Small intestine (tissue), 7 donors: ENCODE measurements around the gene PRPS1. TPM values are rescaled to one million over a fixed set of nuclear protein-coding genes. Genes with fewer than 3 reads are reported as not detected.
A peak's percentile ranks its signal among the peaks of the same experiment; 100 is the strongest.

Source experiments
- DNase-seq, 2 donors: peaks; one replicate each; pipeline versions ENCODE4 v3.0.0 to v3.0.0-alpha.2; 2013
- FAIRE-seq: peaks from 2 replicates; lab custom pipeline; 2012; peaks lifted over from hg19 to GRCh38; lab: Jason Lieb, UNC
- H3K27ac ChIP-seq, 3 donors: one replicate each; pipeline ENCODE4 v1.5.1; 2013; ENCODE audit warnings: low read length in 2 of 3, mild to moderate bottlenecking in 2 of 3, control low read depth in 1 of 3, inconsistent platforms in 1 of 3, low read depth in 1 of 3, moderate library complexity in 1 of 3
- H3K27me3 ChIP-seq, 3 donors: one replicate each; pipeline ENCODE4 v1.6.1; 2013; ENCODE audit warnings: low read length in 3 of 3, inconsistent platforms in 1 of 3; ENCODE audit not compliant: control insufficient read depth in 3 of 3, insufficient read depth in 3 of 3
- H3K36me3 ChIP-seq, 3 donors: one replicate each; pipeline ENCODE4 v1.6.1; 2013; ENCODE audit warnings: low read length in 3 of 3, inconsistent platforms in 1 of 3, low read depth in 1 of 3, mild to moderate bottlenecking in 1 of 3, moderate library complexity in 1 of 3; ENCODE audit not compliant: control insufficient read depth in 3 of 3, insufficient read depth in 2 of 3
- H3K4me1 ChIP-seq, 3 donors: one replicate each; pipeline ENCODE4 v1.6.1; 2013; ENCODE audit warnings: low read length in 2 of 3, inconsistent platforms in 1 of 3, low read depth in 1 of 3, mild to moderate bottlenecking in 1 of 3, moderate library complexity in 1 of 3; ENCODE audit not compliant: control insufficient read depth in 3 of 3, insufficient read depth in 2 of 3
- H3K4me3 ChIP-seq, 3 donors: one replicate each; pipeline ENCODE4 v1.5.1; 2013; ENCODE audit warnings: low read length in 3 of 3, control low read depth in 1 of 3, inconsistent platforms in 1 of 3, low read depth in 1 of 3, mild to moderate bottlenecking in 1 of 3, moderate library complexity in 1 of 3
- H3K9me3 ChIP-seq, 2 donors: one replicate each; pipeline ENCODE4 v1.6.1; 2013; ENCODE audit warnings: low read depth in 1 of 2, low read length in 1 of 2; ENCODE audit not compliant: control insufficient read depth in 2 of 2, insufficient read depth in 1 of 2
- WGBS, 3 donors: extraction: QIAGEN DNeasy Blood & Tissue Kit; methylation state at CpG; one replicate each; pipeline ENCODE4 v1.1.7; 2013; 5-methylcytosine and 5-hydroxymethylcytosine counted together
- polyA plus RNA-seq, 4 donors: library from polyadenylated mRNA; stranded (reverse) in 3 of 4; unstranded in 1 of 4; fragments of 200-250 nt in 3 of 4; fragments of 120-200 nt in 1 of 4; gene quantifications; one replicate each; pipeline versions ENCODE4 v1.2.1 to v1.2.3, GENCODE V29; 2013
- donor health status: healthy with polysubstance abuse.
- donor health status: control.
- donor health status: control.
- donor health status: Bipolar disorder and iron deficiency.
- donor health status: healthy.

Gene PRPS1
- polyA plus RNA-seq, 4 donors: 2.9 to 22.0 (median 15.7) TPM

DNA sequence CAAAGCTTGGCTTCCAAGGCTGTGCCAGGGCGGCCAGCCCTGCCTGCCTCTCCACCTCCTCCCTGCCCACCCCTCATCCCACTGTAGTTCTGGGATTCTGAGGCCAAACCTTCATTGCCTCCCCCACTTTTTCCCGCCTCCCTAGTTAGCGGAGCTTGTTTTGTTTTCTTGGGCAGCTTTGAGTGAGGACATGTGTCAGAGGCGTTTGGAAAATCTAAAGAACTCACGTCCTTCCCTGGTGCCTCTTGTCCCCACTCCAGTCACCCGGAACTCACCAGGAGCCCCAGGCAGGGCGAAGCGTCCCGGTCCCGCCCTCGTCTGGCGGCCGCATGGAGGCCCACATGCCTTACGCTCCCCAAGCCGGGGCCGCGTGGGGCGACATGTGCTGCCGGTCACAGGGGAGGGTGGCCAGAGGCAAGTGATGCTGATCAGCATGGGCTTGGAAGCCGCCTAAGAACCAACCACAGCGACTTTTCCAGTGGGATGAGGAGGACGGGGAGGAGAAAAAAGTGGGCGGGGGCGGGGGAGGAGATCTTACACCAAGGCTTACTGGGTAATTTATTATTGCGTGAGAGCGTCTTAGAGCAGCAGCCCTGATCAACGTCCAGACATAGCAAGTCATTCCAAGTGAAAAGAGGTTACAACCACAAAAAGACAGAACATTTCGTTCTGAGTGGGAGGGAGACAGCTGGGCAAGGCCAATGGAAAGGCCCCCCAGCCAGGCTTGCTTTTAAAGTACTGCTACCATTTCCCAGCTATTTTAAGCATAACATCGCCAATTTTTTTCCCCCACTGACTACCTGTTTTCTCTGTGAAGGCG is 48.5 kb downstream of the PRPS1 start:
- DNase-seq: peak; percentile 83 to 91
- Histone ChIP-seq H3K9me3 (no peaks in the 10 kb centered on the region), H3K36me3 (no peaks in the 10 kb centered on the region), H3K27ac (peak overlapping the region; percentile 82 to 100 (median 94)), H3K4me1 (peaks cover 0 to 41% (median 7%) of the 10 kb centered on the region in 3 donors), H3K4me3 (peak overlapping the region; percentile 41 to 61 (median 52)), H3K27me3 (no peaks in the 10 kb centered on the region)
- FAIRE-seq: no peak
- WGBS, 3 donors: 8 to 48% (median 13%) methylated on average over 29 to 30 of the region's 30 CpGs

DNA sequence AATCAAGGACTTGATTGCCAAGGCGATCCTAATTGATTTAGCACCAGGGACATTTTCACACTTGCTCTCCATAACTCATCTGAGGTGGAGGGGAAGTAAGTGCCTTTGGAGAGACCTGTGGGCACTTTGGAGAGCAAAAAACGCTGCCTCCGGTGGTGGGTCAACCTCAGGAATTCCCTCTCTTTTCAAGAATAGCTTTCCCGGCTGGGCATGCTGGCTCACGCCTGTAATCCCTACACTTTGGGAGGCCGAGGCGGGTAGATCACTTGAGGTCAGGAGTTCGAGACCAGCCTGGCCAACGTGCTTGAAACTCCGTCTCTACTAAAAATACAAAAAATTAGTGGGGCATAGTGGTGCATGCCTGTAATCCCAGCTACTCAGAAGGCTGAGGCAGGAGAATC is 49.2 kb downstream of the PRPS1 start:
- H3K9me3 ChIP-seq: no peaks in the 10 kb centered on the region
- no peak for DNase-seq
- peak overlapping the region; percentile 58 to 100 (median 94) for H3K27ac ChIP-seq
- FAIRE-seq: no peak
- WGBS, 3 donors: 53 to 68% (median 57%) methylated on average over 10 of the region's 10 CpGs
- H3K36me3 ChIP-seq: no peaks in the 10 kb centered on the region
- H3K27me3 ChIP-seq: no peaks in the 10 kb centered on the region
- peaks cover 0 to 46% (median 13%) of the 10 kb centered on the region in 3 donors for H3K4me1 ChIP-seq
- H3K4me3 ChIP-seq: no peak overlapping the region

DNA sequence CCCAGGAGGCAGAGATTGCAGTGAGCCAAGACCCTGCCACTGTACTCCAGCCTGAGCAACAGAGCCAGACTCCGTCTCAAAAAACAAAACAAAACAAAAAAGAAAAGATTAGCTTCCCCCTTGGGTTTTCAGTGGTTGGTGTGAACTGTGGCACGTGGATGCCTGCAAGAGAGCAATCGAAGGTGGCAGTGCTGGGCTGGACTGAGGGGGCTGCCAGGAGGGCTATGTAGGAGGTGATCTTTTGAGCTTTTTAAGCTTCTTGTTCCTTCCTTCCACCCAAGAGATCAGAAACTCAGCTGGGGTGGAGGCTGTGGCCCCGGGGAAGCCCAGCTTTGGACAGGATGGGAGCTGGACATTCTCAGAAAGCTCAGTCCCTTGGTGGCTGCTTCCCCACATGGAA is 49.6 kb downstream of the PRPS1 start:
- 74 to 91% (median 80%) methylated on average over 4 of the region's 4 CpGs for WGBS, 3 donors
- FAIRE-seq (no peak), DNase-seq (no peak)
- Histone ChIP-seq H3K27me3 (no peaks in the 10 kb centered on the region), H3K4me3 (no peak overlapping the region), H3K4me1 (peaks cover 0 to 48% (median 13%) of the 10 kb centered on the region in 3 donors), H3K27ac (peak overlapping the region in 2 of 3 donors; percentile 94 to 100), H3K36me3 (no peaks in the 10 kb centered on the region), H3K9me3 (no peaks in the 10 kb centered on the region)

DNA sequence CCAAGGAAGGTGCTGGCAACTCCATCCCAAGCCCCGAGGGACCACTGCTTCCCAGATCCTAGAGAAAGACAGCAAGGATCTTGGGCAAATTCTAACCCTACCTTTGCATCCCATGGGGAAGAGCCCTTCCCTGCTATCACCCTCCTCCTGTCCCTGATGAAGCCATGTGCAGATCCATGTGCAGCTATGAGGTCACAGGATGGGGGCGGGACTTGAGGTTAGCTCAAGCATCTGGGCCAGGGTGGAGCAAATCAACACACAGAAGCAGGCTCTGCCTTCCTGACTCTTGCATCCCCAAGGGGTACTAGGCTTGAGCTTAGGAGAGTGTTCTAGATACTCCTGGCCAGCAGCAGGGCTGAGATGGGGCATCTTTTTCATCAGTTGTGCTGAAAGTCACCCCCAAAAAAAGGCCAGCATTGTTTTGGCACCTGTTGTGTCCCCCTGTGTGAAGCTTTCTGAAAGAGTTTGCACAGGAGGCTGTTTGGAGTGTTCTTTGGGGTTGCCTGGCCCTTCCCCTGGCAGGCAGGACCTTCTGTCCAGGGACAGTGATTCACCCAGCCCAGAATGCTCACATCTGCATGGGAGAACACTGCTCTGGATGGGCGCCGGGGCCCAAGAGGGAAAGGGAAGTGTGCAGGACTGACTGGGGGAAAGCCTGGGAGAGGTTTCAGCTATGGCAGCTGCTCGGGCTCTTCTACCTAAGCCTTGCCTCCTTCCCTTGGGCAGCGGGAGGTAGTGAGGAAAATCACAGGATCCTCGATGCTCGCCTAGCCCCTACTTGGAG is 50.8 kb downstream of the PRPS1 start:
- Histone ChIP-seq H3K27ac (peak overlapping the region in 1 of 3 donors; percentile 100), H3K9me3 (no peaks in the 10 kb centered on the region), H3K36me3 (no peaks in the 10 kb centered on the region), H3K27me3 (no peaks in the 10 kb centered on the region), H3K4me1 (peaks cover 0 to 49% (median 18%) of the 10 kb centered on the region in 3 donors), H3K4me3 (no peak overlapping the region)
- WGBS, 3 donors: 74 to 83% (median 81%) methylated on average over 4 to 8 of the region's 8 CpGs
- FAIRE-seq (no peak), DNase-seq (peak; percentile 26 to 51)

DNA sequence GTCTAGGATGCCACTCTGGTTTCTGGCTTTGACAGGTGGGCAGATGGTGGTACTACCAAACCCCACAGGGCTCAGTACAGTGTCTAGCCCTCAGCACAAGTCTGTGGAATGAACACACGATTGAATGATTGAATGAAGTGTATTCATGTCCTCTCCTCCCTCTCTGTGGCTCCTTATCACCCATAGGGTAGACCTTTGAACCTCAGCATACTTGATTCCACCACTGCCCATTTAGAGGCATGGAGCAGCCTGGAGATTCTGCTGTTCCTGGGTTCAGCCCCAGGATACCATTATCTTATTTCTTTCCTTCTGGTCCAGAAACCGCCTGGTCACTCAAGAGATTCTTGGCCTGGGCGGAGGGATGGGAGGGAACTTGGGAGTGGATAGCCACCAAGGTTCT is 53.9 kb downstream of the PRPS1 start:
- Histone ChIP-seq H3K9me3 (no peaks in the 10 kb centered on the region), H3K36me3 (no peaks in the 10 kb centered on the region), H3K4me1 (peaks cover 0 to 52% (median 20%) of the 10 kb centered on the region in 3 donors), H3K27ac (peak overlapping the region in 2 of 3 donors; percentile 42 to 84), H3K27me3 (no peaks in the 10 kb centered on the region), H3K4me3 (no peak overlapping the region)
- FAIRE-seq: no peak
- peak in 1 of 2 donors; percentile 79 for DNase-seq
- WGBS, 3 donors: 22 to 76% (median 56%) methylated on average over 1 to 3 of the region's 3 CpGs

DNA sequence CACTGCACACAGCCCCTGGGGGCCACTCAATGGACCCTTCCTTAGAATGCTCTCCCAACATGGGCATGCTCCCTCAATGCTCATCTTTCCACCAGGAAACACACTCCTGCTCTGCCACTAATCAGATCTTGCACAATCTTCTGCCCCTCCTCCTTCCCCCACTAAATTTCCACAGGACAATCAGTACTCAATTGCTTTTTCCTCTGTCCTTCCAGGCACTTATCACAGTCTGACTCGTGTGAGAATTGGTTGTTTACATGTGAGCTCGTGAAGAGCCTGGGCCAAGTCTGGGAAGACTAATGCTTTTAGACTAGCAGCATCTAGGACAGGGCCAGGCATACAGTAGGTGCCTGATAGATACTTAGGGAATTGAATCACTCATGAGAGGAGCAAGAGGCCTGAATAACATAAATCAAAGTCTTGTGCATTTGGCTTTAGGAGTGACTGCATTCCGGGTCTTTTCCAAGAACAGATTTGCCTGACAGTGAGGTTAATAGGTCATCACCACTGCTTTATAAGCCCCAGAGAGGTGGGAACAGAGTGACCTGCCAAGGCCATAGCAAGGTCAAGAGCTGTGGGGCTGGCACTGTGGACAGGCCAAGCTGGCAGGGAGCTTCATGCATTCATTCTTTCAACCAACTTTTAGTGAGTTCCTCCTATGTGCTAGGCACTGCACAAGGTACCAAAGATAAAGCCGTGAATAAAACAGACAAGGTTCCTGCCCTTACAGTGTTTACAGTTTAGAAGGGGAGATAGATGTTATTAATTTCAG is 55.0 kb downstream of the PRPS1 start:
- no peaks in the 10 kb centered on the region for H3K27me3 ChIP-seq
- H3K9me3 ChIP-seq: no peaks in the 10 kb centered on the region
- DNase-seq (peak; percentile 55 to 78), FAIRE-seq (no peak)
- peak overlapping the region; percentile 4 to 84 (median 56) for H3K27ac ChIP-seq
- no peaks in the 10 kb centered on the region for H3K36me3 ChIP-seq
- H3K4me3 ChIP-seq: no peak overlapping the region
- peaks cover 0 to 44% (median 20%) of the 10 kb centered on the region in 3 donors for H3K4me1 ChIP-seq
- WGBS, 3 donors: 25 to 39% (median 35%) methylated on average over 4 of the region's 4 CpGs

DNA sequence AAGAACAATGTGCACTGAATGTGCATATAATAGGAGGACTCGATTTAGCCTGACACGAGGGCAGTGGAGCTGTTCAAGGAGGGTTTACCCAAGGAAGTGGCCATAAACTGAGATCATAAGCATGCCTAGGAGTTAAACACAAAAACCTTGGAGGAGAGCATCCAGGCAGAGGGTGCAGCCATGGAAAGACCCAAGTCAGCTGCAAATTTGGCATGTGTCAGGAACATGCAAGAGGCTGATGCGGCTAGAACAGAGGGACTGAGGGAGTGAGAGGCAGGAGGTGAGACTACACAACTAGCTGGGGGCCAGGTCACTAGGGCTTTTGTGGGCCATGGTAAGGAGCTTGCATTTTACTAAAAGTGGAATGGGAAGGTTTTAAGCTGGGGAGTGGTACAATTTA is 55.6 kb downstream of the PRPS1 start:
- DNase-seq: no peak
- WGBS, 3 donors: 58 to 76% (median 58%) methylated on average over 3 of the region's 3 CpGs
- no peaks in the 10 kb centered on the region for H3K36me3 ChIP-seq
- peaks cover 0 to 41% (median 20%) of the 10 kb centered on the region in 3 donors for H3K4me1 ChIP-seq
- no peak overlapping the region for H3K4me3 ChIP-seq
- FAIRE-seq: no peak
- H3K27me3 ChIP-seq: no peaks in the 10 kb centered on the region
- H3K27ac ChIP-seq: peak overlapping the region in 1 of 3 donors; percentile 84
- H3K9me3 ChIP-seq: no peaks in the 10 kb centered on the region

DNA sequence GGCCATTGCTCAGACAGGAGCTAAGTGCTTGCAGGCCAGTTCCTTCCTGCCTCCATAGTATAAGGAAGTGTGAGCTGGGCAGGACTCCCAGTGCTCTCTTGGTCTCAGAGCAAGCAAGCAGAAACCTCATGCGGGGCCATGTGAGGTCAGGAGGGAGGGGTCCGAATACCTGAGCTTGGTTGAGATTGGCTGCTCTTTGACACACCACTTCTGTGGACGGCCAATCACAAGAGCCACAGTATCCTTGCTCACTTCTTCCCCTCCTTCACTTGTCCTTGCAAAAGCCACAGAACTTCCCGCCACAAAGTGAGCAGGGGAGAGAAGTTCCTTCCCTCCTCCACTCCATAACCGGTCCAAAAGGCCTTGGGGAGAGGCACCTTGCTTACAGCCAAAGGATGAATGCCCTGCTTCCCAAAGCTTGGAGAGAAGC is 56.7 kb downstream of the PRPS1 start:
- Histone ChIP-seq H3K9me3 (no peaks in the 10 kb centered on the region), H3K27ac (peak overlapping the region; percentile 28 to 84 (median 52)), H3K27me3 (no peaks in the 10 kb centered on the region), H3K36me3 (no peaks in the 10 kb centered on the region), H3K4me3 (no peak overlapping the region), H3K4me1 (peaks cover 0 to 41% (median 16%) of the 10 kb centered on the region in 3 donors)
- FAIRE-seq: no peak
- 12 to 46% (median 14%) methylated on average over 4 to 5 of the region's 5 CpGs for WGBS, 3 donors
- DNase-seq: peak; percentile 39 to 90
